HUES48 (cell line): ENCODE data around the gene CACNA1C.
"Not testable (repeated sequence)": the region's sequence is repeated elsewhere in the genome, so short reads cannot be mapped to it uniquely, and the experiment has no call there.

Experiments used
- H3K27ac ChIP-seq: one replicate; pipeline ENCODE4 v1.7.0; 2013; ENCODE audit warnings: low read depth, low read length, inconsistent platforms
- H3K27me3 ChIP-seq: 2 replicates; pipeline ENCODE4 v1.6.1; 2013; ENCODE audit warnings: mild to moderate bottlenecking, low read length; ENCODE audit not compliant: control insufficient read depth, insufficient read depth
- H3K36me3 ChIP-seq: 2 replicates; pipeline ENCODE4 v1.6.1; 2013; ENCODE audit warnings: low read length; ENCODE audit not compliant: control insufficient read depth, insufficient read depth
- H3K4me1 ChIP-seq: 2 replicates; pipeline ENCODE4 v1.6.1; 2013; ENCODE audit warnings: mild to moderate bottlenecking, low read length; ENCODE audit not compliant: control insufficient read depth, insufficient read depth
- H3K4me3 ChIP-seq: 2 replicates; pipeline ENCODE4 v1.5.1; 2013; ENCODE audit warnings: mild to moderate bottlenecking, low read depth, low read length
- H3K9ac ChIP-seq: 2 replicates; pipeline ENCODE4 v1.6.1; 2013; ENCODE audit warnings: mild to moderate bottlenecking, low read depth, low read length, moderate library complexity
- H3K9me3 ChIP-seq: 2 replicates; pipeline ENCODE4 v1.6.1; 2013; ENCODE audit warnings: low read length; ENCODE audit not compliant: control insufficient read depth, insufficient read depth

Gene CACNA1C

GRCh38 chr12:2484141-2484776 lies 431.5 kb downstream of the CACNA1C start:
- H3K27me3 ChIP-seq: no peaks in the 10 kb centered on the region
- no peak overlapping the region for H3K27ac ChIP-seq
- no peaks in the 10 kb centered on the region for H3K4me1 ChIP-seq
- H3K36me3 ChIP-seq: no peaks in the 10 kb centered on the region
- H3K9me3 ChIP-seq: no peaks in the 10 kb centered on the region
- no peak overlapping the region for H3K4me3 ChIP-seq
- H3K9ac ChIP-seq: no peak overlapping the region

GRCh38 chr12:2485681-2486080 lies 432.9 kb downstream of the CACNA1C start:
- Histone ChIP-seq H3K27me3 (no peaks in the 10 kb centered on the region), H3K4me3 (no peak overlapping the region), H3K36me3 (no peaks in the 10 kb centered on the region), H3K27ac (no peak overlapping the region), H3K4me1 (no peaks in the 10 kb centered on the region), H3K9ac (no peak overlapping the region), H3K9me3 (no peaks in the 10 kb centered on the region)

- no peak overlapping the region for H3K4me3 ChIP-seq
- no peak overlapping the region for H3K27ac ChIP-seq
- no peak overlapping the region for H3K9ac ChIP-seq
- H3K36me3 ChIP-seq: no peaks in the 10 kb centered on the region
- H3K9me3 ChIP-seq: no peaks in the 10 kb centered on the region
- H3K4me1 ChIP-seq: no peaks in the 10 kb centered on the region
- no peaks in the 10 kb centered on the region for H3K27me3 ChIP-seq
These were observed 434.0 kb downstream of the CACNA1C start for GRCh38 chr12:2486796-2487195.

DNA sequence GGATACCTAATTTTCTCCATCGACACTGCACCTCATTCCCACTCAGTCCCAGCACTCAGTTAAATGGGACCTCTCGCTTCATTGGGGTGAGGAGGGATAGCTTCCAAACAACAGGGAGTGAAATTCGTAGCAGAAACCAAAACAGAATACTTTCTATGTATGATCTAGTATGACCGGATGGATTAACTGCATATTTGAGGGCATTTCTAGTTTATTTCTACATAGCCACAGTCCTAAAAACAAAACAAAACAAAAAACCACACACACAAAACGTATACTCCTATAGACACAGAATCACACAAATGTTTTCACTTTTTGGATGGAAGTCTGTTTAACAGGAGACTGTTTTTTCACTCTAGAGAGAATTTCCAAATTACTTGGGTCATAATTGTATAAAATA lies 434.5 kb downstream of the CACNA1C start:
- Histone ChIP-seq H3K4me3 (no peak overlapping the region), H3K9me3 (no peaks in the 10 kb centered on the region), H3K36me3 (no peaks in the 10 kb centered on the region), H3K27me3 (no peaks in the 10 kb centered on the region), H3K9ac (no peak overlapping the region), H3K4me1 (no peaks in the 10 kb centered on the region), H3K27ac (no peak overlapping the region)

- H3K4me1 ChIP-seq: no peaks in the 10 kb centered on the region
- no peaks in the 10 kb centered on the region for H3K27me3 ChIP-seq
- H3K27ac ChIP-seq: no peak overlapping the region
- no peak overlapping the region for H3K9ac ChIP-seq
- no peaks in the 10 kb centered on the region for H3K36me3 ChIP-seq
- H3K9me3 ChIP-seq: no peaks in the 10 kb centered on the region
- no peak overlapping the region for H3K4me3 ChIP-seq
These were observed 435.3 kb downstream of the CACNA1C start for GRCh38 chr12:2488131-2488530.

- Histone ChIP-seq H3K4me3 (no peak overlapping the region), H3K9ac (no peak overlapping the region), H3K36me3 (no peaks in the 10 kb centered on the region), H3K27me3 (no peaks in the 10 kb centered on the region), H3K27ac (no peak overlapping the region), H3K9me3 (no peaks in the 10 kb centered on the region), H3K4me1 (no peaks in the 10 kb centered on the region)
These were observed 435.8 kb downstream of the CACNA1C start for GRCh38 chr12:2488596-2488995.

DNA sequence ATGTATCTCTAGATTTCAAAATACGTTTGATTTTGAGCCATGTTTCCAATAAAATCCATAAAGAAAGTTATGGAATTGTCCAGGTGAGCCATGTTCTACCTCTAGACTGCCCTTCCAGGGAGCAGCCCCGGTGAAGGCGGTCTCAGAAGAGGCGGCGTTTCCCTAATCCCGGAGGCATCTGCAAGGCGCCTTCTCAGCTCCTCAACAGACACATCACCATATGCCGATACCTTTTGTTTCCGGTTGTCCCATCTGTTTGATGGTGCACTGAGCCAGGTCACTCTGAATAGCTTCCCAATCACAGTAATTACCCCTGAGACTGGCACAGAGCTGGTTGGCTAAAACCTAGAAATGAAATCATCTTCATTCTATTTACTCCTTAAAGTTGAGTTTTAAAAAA lies 436.5 kb downstream of the CACNA1C start:
- Histone ChIP-seq H3K27ac (no peak overlapping the region), H3K4me3 (no peak overlapping the region), H3K36me3 (no peaks in the 10 kb centered on the region), H3K4me1 (no peaks in the 10 kb centered on the region), H3K27me3 (no peaks in the 10 kb centered on the region), H3K9ac (no peak overlapping the region), H3K9me3 (no peaks in the 10 kb centered on the region)

DNA sequence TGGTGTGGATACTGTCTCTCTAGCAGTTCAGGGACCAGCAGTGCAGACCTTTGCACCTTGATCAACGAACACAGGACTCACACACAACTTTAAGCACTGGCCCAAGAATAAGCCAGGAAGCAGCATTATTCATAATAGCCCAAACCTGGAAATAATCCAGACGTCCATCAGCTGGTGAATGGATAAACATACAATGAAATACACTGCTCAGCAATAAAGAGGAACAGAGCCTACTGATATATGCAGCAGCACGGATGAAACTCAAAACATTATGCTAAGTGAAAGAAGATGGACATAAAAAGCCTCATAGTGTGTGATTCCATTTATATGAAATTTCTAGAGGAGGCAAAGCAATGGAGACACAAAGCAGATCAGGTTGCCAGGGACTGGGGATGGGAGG lies 438.0 kb downstream of the CACNA1C start:
- Histone ChIP-seq H3K36me3 (no peaks in the 10 kb centered on the region), H3K27ac (no peak overlapping the region), H3K27me3 (no peaks in the 10 kb centered on the region), H3K9ac (no peak overlapping the region), H3K4me3 (no peak overlapping the region), H3K9me3 (no peaks in the 10 kb centered on the region), H3K4me1 (no peaks in the 10 kb centered on the region)

GRCh38 chr12:2491349-2491748 lies 438.6 kb downstream of the CACNA1C start:
- H3K27me3 ChIP-seq, H3K36me3 ChIP-seq, H3K9me3 ChIP-seq, H3K9ac ChIP-seq, H3K4me3 ChIP-seq, H3K4me1 ChIP-seq, H3K27ac ChIP-seq: not testable (repeated sequence)

DNA sequence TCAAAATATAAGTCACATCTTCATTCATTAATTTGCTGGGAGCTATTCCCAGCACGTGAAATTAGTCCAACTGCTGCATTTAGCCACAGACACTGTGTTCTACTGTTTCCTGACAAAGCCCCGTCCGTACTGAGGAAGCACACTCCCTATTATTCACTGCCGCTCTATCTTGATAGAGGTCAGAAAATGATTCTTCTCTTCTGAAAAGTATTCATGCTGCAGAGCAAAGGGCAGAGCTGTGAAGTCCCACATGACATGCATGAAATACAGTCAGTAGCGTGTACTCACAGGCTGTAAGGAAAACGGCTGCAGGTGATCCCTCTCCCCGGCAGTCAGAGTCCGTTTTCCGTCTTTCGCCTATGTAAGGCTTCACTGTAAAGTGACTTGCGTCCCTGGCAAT lies 439.4 kb downstream of the CACNA1C start:
- H3K36me3 ChIP-seq: no peaks in the 10 kb centered on the region
- no peaks in the 10 kb centered on the region for H3K4me1 ChIP-seq
- no peak overlapping the region for H3K9ac ChIP-seq
- no peak overlapping the region for H3K27ac ChIP-seq
- H3K27me3 ChIP-seq: no peaks in the 10 kb centered on the region
- H3K4me3 ChIP-seq: no peak overlapping the region
- no peaks in the 10 kb centered on the region for H3K9me3 ChIP-seq

DNA sequence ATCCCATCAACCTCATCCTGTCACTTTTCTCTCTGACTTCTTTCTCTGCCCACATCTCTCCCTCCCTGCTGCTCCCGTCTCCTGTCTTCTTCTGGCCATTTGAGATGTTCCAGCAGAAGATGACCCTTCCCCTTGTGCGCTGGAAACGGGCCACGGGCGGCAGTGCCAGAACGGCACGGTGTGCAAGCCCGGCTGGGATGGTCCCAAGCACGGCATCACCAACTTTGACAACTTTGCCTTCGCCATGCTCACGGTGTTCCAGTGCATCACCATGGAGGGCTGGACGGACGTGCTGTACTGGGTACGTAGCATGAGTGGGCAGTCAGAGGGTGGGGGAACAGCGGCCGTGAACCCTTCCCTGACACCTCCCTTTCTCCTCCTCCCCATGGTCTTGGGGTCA lies 440.3 kb downstream of the CACNA1C start:
- H3K4me3 ChIP-seq: no peak overlapping the region
- H3K9ac ChIP-seq: no peak overlapping the region
- no peaks in the 10 kb centered on the region for H3K36me3 ChIP-seq
- no peaks in the 10 kb centered on the region for H3K27me3 ChIP-seq
- H3K27ac ChIP-seq: no peak overlapping the region
- no peaks in the 10 kb centered on the region for H3K9me3 ChIP-seq
- H3K4me1 ChIP-seq: no peaks in the 10 kb centered on the region
